Stomach smooth muscle (tissue), 2 donors: Measurements from ENCODE around the gene ABCD2.
"Not testable (repeated sequence)": the region's sequence is repeated elsewhere in the genome, so short reads cannot be mapped to it uniquely, and the experiment has no call there.

Experiments
- H3K27ac ChIP-seq: one replicate; pipeline ENCODE4 v1.7.0; 2013; ENCODE audit warnings: mild to moderate bottlenecking, low read length, inconsistent platforms
- H3K27me3 ChIP-seq, 2 donors: one replicate each; pipeline ENCODE4 v1.7.0; 2013; ENCODE audit warnings: low read length in 2 of 2; ENCODE audit not compliant: insufficient read depth in 2 of 2, control insufficient read depth in 1 of 2
- H3K36me3 ChIP-seq, 2 donors: one replicate each; pipeline ENCODE4 v1.7.0; 2013; ENCODE audit warnings: low read length in 2 of 2; ENCODE audit not compliant: control insufficient read depth in 2 of 2, insufficient read depth in 2 of 2
- H3K4me1 ChIP-seq: one replicate; pipeline ENCODE4 v1.7.0; 2013; ENCODE audit warnings: low read length; ENCODE audit not compliant: control insufficient read depth, insufficient read depth
- H3K4me3 ChIP-seq, 2 donors: one replicate each; pipeline ENCODE4 v1.7.0; 2013; ENCODE audit warnings: low read length in 2 of 2
- H3K9ac ChIP-seq, 2 donors: one replicate each; pipeline ENCODE4 v1.7.0; 2013; ENCODE audit warnings: low read length in 2 of 2, mild to moderate bottlenecking in 1 of 2
- H3K9me3 ChIP-seq, 2 donors: one replicate each; pipeline ENCODE4 v1.7.0; 2013; ENCODE audit warnings: low read length in 2 of 2; ENCODE audit not compliant: control insufficient read depth in 2 of 2
- donor health status: healthy.
- donor health status: Pancreatic carcinoma.

ABCD2 gene

GRCh38 chr12:39541471-39541870 lies 78.1 kb downstream of the ABCD2 start:
- Histone ChIP-seq H3K4me3 (no peak overlapping the region), H3K9ac (no peak overlapping the region), H3K9me3 (no peaks in the 10 kb centered on the region), H3K27me3 (no peaks in the 10 kb centered on the region), H3K36me3 (no peaks in the 10 kb centered on the region), H3K27ac (no peak overlapping the region), H3K4me1 (no peaks in the 10 kb centered on the region)

- Histone ChIP-seq H3K36me3 (no peaks in the 10 kb centered on the region), H3K27ac (no peak overlapping the region), H3K9ac (no peak overlapping the region), H3K9me3 (no peaks in the 10 kb centered on the region), H3K4me3 (no peak overlapping the region), H3K27me3 (no peaks in the 10 kb centered on the region), H3K4me1 (no peaks in the 10 kb centered on the region)
Observed at GRCh38 chr12:39538679-39539104, 80.9 kb downstream of the ABCD2 start.

GRCh38 chr12:39533951-39534350 lies 85.7 kb downstream of the ABCD2 start:
- Histone ChIP-seq H3K4me1 (no peaks in the 10 kb centered on the region), H3K36me3 (no peaks in the 10 kb centered on the region), H3K9me3 (no peaks in the 10 kb centered on the region), H3K27ac (no peak overlapping the region), H3K27me3 (no peaks in the 10 kb centered on the region), H3K9ac (no peak overlapping the region), H3K4me3 (no peak overlapping the region)

GRCh38 chr12:39532448-39532847 lies 87.2 kb downstream of the ABCD2 start:
- no peaks in the 10 kb centered on the region for H3K4me1 ChIP-seq
- no peak overlapping the region for H3K9ac ChIP-seq
- H3K36me3 ChIP-seq = no peaks in the 10 kb centered on the region
- no peaks in the 10 kb centered on the region for H3K27me3 ChIP-seq
- H3K27ac ChIP-seq = no peak overlapping the region
- H3K4me3 ChIP-seq = no peak overlapping the region
- H3K9me3 ChIP-seq = no peaks in the 10 kb centered on the region

GRCh38 chr12:39526974-39527373 lies 92.6 kb downstream of the ABCD2 start:
- Histone ChIP-seq H3K36me3 (no peaks in the 10 kb centered on the region), H3K27me3 (no peaks in the 10 kb centered on the region), H3K9me3 (no peaks in the 10 kb centered on the region), H3K27ac (no peak overlapping the region), H3K4me1 (no peaks in the 10 kb centered on the region), H3K4me3 (no peak overlapping the region), H3K9ac (no peak overlapping the region)

- not testable (repeated sequence) for H3K4me1 ChIP-seq, H3K9ac ChIP-seq, H3K9me3 ChIP-seq, H3K36me3 ChIP-seq, H3K4me3 ChIP-seq, H3K27me3 ChIP-seq, H3K27ac ChIP-seq
Observed at GRCh38 chr12:39522167-39522566, 97.4 kb downstream of the ABCD2 start.

- Histone ChIP-seq H3K27ac (no peak overlapping the region), H3K27me3 (no peaks in the 10 kb centered on the region), H3K4me1 (no peaks in the 10 kb centered on the region), H3K9me3 (peaks cover 0 to 4% of the 10 kb centered on the region in 2 donors), H3K9ac (no peak overlapping the region), H3K4me3 (no peak overlapping the region), H3K36me3 (no peaks in the 10 kb centered on the region)
Observed at GRCh38 chr12:39510001-39510400, 109.6 kb downstream of the ABCD2 start.

GRCh38 chr12:39505554-39505953 lies 114.0 kb downstream of the ABCD2 start:
- H3K27ac ChIP-seq = no peak overlapping the region
- H3K9ac ChIP-seq = no peak overlapping the region
- H3K36me3 ChIP-seq = no peaks in the 10 kb centered on the region
- no peaks in the 10 kb centered on the region for H3K27me3 ChIP-seq
- no peaks in the 10 kb centered on the region for H3K4me1 ChIP-seq
- no peaks in the 10 kb centered on the region for H3K9me3 ChIP-seq
- no peak overlapping the region for H3K4me3 ChIP-seq

- no peak overlapping the region for H3K9ac ChIP-seq
- H3K9me3 ChIP-seq = no peaks in the 10 kb centered on the region
- H3K27me3 ChIP-seq = no peaks in the 10 kb centered on the region
- no peak overlapping the region for H3K27ac ChIP-seq
- no peaks in the 10 kb centered on the region for H3K36me3 ChIP-seq
- no peaks in the 10 kb centered on the region for H3K4me1 ChIP-seq
- no peak overlapping the region for H3K4me3 ChIP-seq
Observed at GRCh38 chr12:39505023-39505422, 114.6 kb downstream of the ABCD2 start.

GRCh38 chr12:39503439-39503838 lies 116.2 kb downstream of the ABCD2 start:
- Histone ChIP-seq H3K4me1 (no peaks in the 10 kb centered on the region), H3K36me3 (no peaks in the 10 kb centered on the region), H3K27ac (no peak overlapping the region), H3K4me3 (no peak overlapping the region), H3K9me3 (no peaks in the 10 kb centered on the region), H3K27me3 (no peaks in the 10 kb centered on the region), H3K9ac (no peak overlapping the region)

GRCh38 chr12:39502726-39503125 lies 116.9 kb downstream of the ABCD2 start:
- Histone ChIP-seq H3K9ac (no peak overlapping the region), H3K4me3 (no peak overlapping the region), H3K36me3 (no peaks in the 10 kb centered on the region), H3K4me1 (no peaks in the 10 kb centered on the region), H3K27ac (no peak overlapping the region), H3K27me3 (no peaks in the 10 kb centered on the region), H3K9me3 (no peaks in the 10 kb centered on the region)
